GM23248 (cell line): ENCODE results near the gene AP4S1. TPM values are rescaled to one million over a fixed set of nuclear protein-coding genes. Genes with fewer than 3 reads are reported as not detected.

Experiments used
- DNase-seq: peaks from one replicate; pipeline ENCODE4 v3.0.0-alpha.2; 2015
- H2AFZ ChIP-seq: fragments of 200-600 bp; sonication (generic); 2 replicates; pipeline ENCODE4 v1.6.1; 2016; ENCODE audit warnings: antibody characterized with exemption
- H3F3A ChIP-seq: fragments of 200-600 bp; sonication (generic); 2 replicates; pipeline ENCODE4 v1.6.1; 2016; ENCODE audit warnings: mild to moderate bottlenecking, antibody characterized with exemption, mixed run types; ENCODE audit not compliant: insufficient read depth
- H3K27ac ChIP-seq: fragments of 200-600 bp; sonication (generic); 2 replicates; pipeline ENCODE4 v1.5.1; 2016; ENCODE audit warnings: mild to moderate bottlenecking
- H3K27me3 ChIP-seq: fragments of 200-600 bp; sonication (generic); replicated peaks from 2 replicates; pipeline ENCODE4 v1.6.1; 2016; ENCODE audit warnings: mild to moderate bottlenecking; ENCODE audit not compliant: insufficient read depth
- H3K36me3 ChIP-seq: fragments of 200-600 bp; sonication (generic); 2 replicates; pipeline ENCODE4 v1.6.1; 2016; ENCODE audit warnings: low read depth, mild to moderate bottlenecking
- H3K4me1 ChIP-seq: fragments of 200-600 bp; sonication (generic); 2 replicates; pipeline ENCODE4 v1.6.1; 2016; ENCODE audit warnings: mild to moderate bottlenecking; ENCODE audit not compliant: insufficient read depth
- H3K4me2 ChIP-seq: fragments of 200-600 bp; sonication (generic); one replicate; pipeline ENCODE4 v1.6.1; 2016; ENCODE audit warnings: mild to moderate bottlenecking; ENCODE audit not compliant: unreplicated experiment
- H3K4me3 ChIP-seq: fragments of 200-600 bp; sonication (generic); 2 replicates; pipeline ENCODE4 v1.5.1; 2016; ENCODE audit warnings: mild to moderate bottlenecking
- H3K79me2 ChIP-seq: fragments of 200-600 bp; sonication (generic); 2 replicates; pipeline ENCODE4 v1.6.1; 2016; ENCODE audit warnings: mild to moderate bottlenecking; ENCODE audit not compliant: insufficient read depth
- H3K9ac ChIP-seq: fragments of 200-600 bp; sonication (generic); 2 replicates; pipeline ENCODE4 v1.6.1; 2016; ENCODE audit warnings: mild to moderate bottlenecking
- H3K9me2 ChIP-seq: fragments of 200-600 bp; sonication (generic); 2 replicates; pipeline ENCODE4 v1.6.1; 2016; ENCODE audit warnings: mixed run types, mild to moderate bottlenecking, moderate library complexity; ENCODE audit not compliant: insufficient read depth
- H3K9me3 ChIP-seq: fragments of 200-600 bp; sonication (generic); one replicate; pipeline ENCODE4 v1.6.1; 2017; ENCODE audit warnings: low read depth
- H4K20me1 ChIP-seq: fragments of 200-600 bp; sonication (generic); 2 replicates; pipeline ENCODE4 v1.6.0; 2016; ENCODE audit not compliant: insufficient read depth
- EZH2 ChIP-seq: fragments of 200-600 bp; sonication (generic); IDR thresholded peaks from 2 replicates; pipeline ENCODE4 v1.6.1; 2018; ENCODE audit warnings: antibody characterized with exemption, mild to moderate bottlenecking; ENCODE audit not compliant: insufficient read depth, poor library complexity, severe bottlenecking
- EZH2phosphoT487 ChIP-seq: fragments of 200-600 bp; sonication (generic); IDR thresholded peaks from 2 replicates; pipeline ENCODE4 v1.6.1; 2018; ENCODE audit warnings: antibody characterized with exemption, moderate library complexity, mild to moderate bottlenecking, low read depth; ENCODE audit not compliant: insufficient read depth
- whole genome bisulfite sequencing, 2 experiments: methylation state at CpG; one replicate each; pipeline ENCODE4 v1.1.6; 2015 to 2017; ENCODE audit warnings: low lambda C conversion rate in 2 of 2, low coverage in 1 of 2; ENCODE audit errors: missing lambda C conversion rate in 2 of 2; 5-methylcytosine and 5-hydroxymethylcytosine counted together
- in situ Hi-C: fragments of 300-500 bp; cut with MboI; formaldehyde crosslinking; loops from 2 replicates; pipeline ENCODE4 v1.15.0; 2020
- polyA plus RNA-seq: library from polyadenylated mRNA; unstranded; fragments of >200 nt; fragmentation: Nextera tagmentation; extraction: Ambion mirVana; gene quantifications from 2 replicates; pipeline ENCODE4 v1.2.1, GENCODE V29; 2016
- total RNA-seq: library from RNA; depleted of rRNA; stranded (reverse); fragments of >200 nt; shearing (Covaris generic); gene quantifications from 2 replicates; pipeline ENCODE4 v1.2.3, GENCODE V29; 2014

The AP4S1 gene
- total and polyA plus RNA-seq, 2 experiments from 2014 or later: 6.3 to 9.9 TPM

DNA sequence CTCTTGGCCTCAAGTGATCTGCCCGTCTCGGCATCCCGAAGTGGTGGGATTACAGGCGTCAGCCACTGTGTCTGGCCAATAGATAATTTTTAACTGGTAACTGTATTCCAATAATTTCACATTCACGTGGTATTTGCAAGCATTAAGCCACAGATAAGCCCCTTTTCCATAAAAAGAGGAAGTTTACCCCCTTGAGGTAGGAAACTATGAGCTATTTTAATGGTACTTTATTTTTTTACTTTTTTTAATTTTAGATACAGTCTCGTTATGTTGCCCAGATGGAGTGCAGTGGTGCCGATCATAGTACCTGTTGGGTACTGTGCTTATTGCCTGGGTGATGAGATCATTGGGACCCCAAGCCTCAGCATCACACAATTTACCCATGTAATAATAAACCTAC lies 42.9 kb upstream of the AP4S1 start:
- Histone ChIP-seq H3K9me3 (no peaks in the 10 kb centered on the region), H3K27me3 (no peaks in the 10 kb centered on the region), H3K9me2 (no peaks in the 10 kb centered on the region), H3K27ac (no peak overlapping the region), H3K79me2 (peaks cover 100% of the 10 kb centered on the region), H3K9ac (no peak overlapping the region), H2AFZ (no peak overlapping the region), H4K20me1 (peaks cover 6% of the 10 kb centered on the region; the same call in 1 of the 2 replicates), H3K4me3 (no peak overlapping the region), H3K4me2 (no peak overlapping the region), H3K36me3 (no peaks in the 10 kb centered on the region), H3K4me1 (no peaks in the 10 kb centered on the region), H3F3A (peaks cover 8% of the 10 kb centered on the region; the same call in 1 of the 2 replicates)
- 90% methylated on average over 7 of the region's 7 CpGs for WGBS, 2 experiments
- TF ChIP-seq EZH2 (no peak), EZH2phosphoT487 (no peak)
- DNase-seq: no peak
- in situ Hi-C loops: loop anchor here (10.0 to 25.0 kb wide), 2 partner anchors 92 to 355 kb away; no protein-coding TSS in a partner anchor

DNA sequence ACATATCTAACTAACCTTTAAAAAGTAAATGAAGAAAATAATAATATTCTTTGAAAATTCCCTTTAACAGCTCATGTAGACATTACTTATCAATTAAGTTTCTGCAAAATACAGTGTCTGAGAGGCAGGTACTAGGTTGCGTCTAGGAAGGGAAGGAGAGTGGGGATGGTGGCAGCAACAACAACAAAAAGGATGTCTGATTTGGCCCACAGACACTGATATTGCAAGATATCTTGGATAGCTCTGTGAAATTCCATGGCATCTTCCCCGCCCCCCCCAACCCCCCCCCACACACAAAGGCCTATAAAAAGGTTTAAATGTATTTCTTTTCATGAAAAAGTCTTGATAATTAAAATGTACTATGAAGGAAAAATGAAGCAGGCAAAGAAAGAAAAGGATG lies 41.6 kb upstream of the AP4S1 start:
- no peak overlapping the region for H3K4me3 ChIP-seq
- no peak overlapping the region for H2AFZ ChIP-seq
- no peak for DNase-seq
- H3K9ac ChIP-seq: no peak overlapping the region
- H3K27ac ChIP-seq: no peak overlapping the region
- H3K9me3 ChIP-seq: no peaks in the 10 kb centered on the region
- H3K36me3 ChIP-seq: no peaks in the 10 kb centered on the region
- H4K20me1 ChIP-seq: no peaks in the 10 kb centered on the region
- TF ChIP-seq EZH2phosphoT487 (no peak), EZH2 (no peak)
- 69 to 84% methylated on average over 2 of the region's 2 CpGs for WGBS, 2 experiments
- in situ Hi-C loops: loop anchor here (10.0 to 25.0 kb wide), 2 partner anchors 91 to 353 kb away; no protein-coding TSS in a partner anchor
- H3K4me2 ChIP-seq: no peak overlapping the region
- no peaks in the 10 kb centered on the region for H3K27me3 ChIP-seq
- H3K79me2 ChIP-seq: peaks cover 100% of the 10 kb centered on the region
- no peaks in the 10 kb centered on the region for H3K9me2 ChIP-seq
- 0 out of 2 replicates have a peak, but pooled peaks cover 7% of the 10 kb centered on the region for H3K4me1 ChIP-seq
- 0 out of 2 replicates have a peak, but pooled peaks cover 12% of the 10 kb centered on the region for H3F3A ChIP-seq

DNA sequence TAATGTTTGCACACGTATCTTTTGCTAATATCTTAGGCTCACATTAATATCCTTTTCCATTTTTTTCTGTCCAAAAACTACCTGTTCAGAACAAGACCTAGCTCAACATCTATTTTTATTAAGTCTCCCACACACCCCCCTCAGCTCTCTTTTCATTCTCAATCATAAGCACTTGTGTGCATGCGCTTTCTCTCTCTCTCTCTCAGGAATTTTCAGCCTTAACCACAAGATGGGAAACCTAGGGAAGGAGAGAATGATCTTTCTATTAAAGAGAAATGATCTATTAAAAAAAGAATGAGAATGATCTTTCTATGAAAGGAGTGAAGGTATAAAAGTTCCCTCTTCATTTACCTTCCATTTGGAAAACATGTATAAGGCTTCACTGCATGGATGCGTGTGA lies 39.7 kb upstream of the AP4S1 start:
- Histone ChIP-seq H3K9ac (no peak overlapping the region), H3K9me2 (no peaks in the 10 kb centered on the region), H3K4me2 (no peak overlapping the region), H3K9me3 (no peaks in the 10 kb centered on the region), H2AFZ (no peak overlapping the region), H3K4me1 (0 out of 2 replicates have a peak, but pooled peaks cover 7% of the 10 kb centered on the region), H3K36me3 (no peaks in the 10 kb centered on the region), H3K79me2 (peaks cover 100% of the 10 kb centered on the region), H3K27ac (no peak overlapping the region), H3F3A (0 out of 2 replicates have a peak, but pooled peaks cover 14% of the 10 kb centered on the region), H4K20me1 (no peaks in the 10 kb centered on the region), H3K4me3 (no peak overlapping the region), H3K27me3 (no peaks in the 10 kb centered on the region)
- DNase-seq: no peak
- in situ Hi-C loops: loop anchor here (10.0 to 25.0 kb wide), 2 partner anchors 89 to 352 kb away; no protein-coding TSS in a partner anchor
- TF ChIP-seq EZH2: no peak
- TF ChIP-seq EZH2phosphoT487: no peak
- WGBS, 2 experiments: 85 to 90% methylated on average over 3 of the region's 3 CpGs

DNA sequence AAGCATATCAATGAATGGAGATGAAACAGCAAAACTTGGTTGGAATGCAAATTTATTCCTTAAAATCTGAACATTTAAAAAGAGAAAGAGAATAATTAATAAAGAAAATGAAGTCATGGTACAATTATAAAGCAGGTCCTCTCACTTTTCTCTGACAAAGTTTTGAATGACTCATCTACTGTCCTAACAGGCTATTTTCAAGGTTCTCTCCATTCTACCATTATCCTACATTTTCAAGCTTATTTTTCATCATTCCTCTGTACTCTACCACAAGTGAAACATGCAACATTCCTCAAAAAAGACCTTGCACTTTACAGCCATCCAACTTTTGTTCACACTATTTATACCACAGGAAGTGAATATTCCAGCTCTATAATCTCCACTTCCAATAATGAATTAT lies 36.9 kb upstream of the AP4S1 start:
- in situ Hi-C loops: loop anchor here (10.0 to 25.0 kb wide), 2 partner anchors 86 to 349 kb away; no protein-coding TSS in a partner anchor

More for the DNA sequence above, 36.9 kb upstream of the AP4S1 start:
- H3K27ac ChIP-seq: no peak overlapping the region
- H3K4me2 ChIP-seq: no peak overlapping the region
- no peak overlapping the region for H3K9ac ChIP-seq
- H3K27me3 ChIP-seq: no peaks in the 10 kb centered on the region
- H3K4me1 ChIP-seq: 0 out of 2 replicates have a peak, but pooled peaks cover 7% of the 10 kb centered on the region
- H2AFZ ChIP-seq: no peak overlapping the region
- peak; percentile 37 for DNase-seq
- no peaks in the 10 kb centered on the region for H4K20me1 ChIP-seq
- peaks cover 100% of the 10 kb centered on the region for H3K79me2 ChIP-seq
- no peaks in the 10 kb centered on the region for H3K9me2 ChIP-seq
- no peaks in the 10 kb centered on the region for H3K36me3 ChIP-seq
- no peak for TF ChIP-seq EZH2phosphoT487
- no peak for TF ChIP-seq EZH2
- H3F3A ChIP-seq: 0 out of 2 replicates have a peak, but pooled peaks cover 10% of the 10 kb centered on the region
- no peaks in the 10 kb centered on the region for H3K9me3 ChIP-seq
- H3K4me3 ChIP-seq: no peak overlapping the region
